IMR-90 (cell line): ENCODE results near the gene RGPD5. TPM values are rescaled to one million over a fixed set of nuclear protein-coding genes. Genes with fewer than 3 reads are reported as not detected.
"Not testable (repeated sequence)": the region's sequence is repeated elsewhere in the genome, so short reads cannot be mapped to it uniquely, and the experiment has no call there.

Experiments
- ATAC-seq: fragments of 200-7000 bp; cut with Tn5 transposase; 2 replicates; pipeline ENCODE4 v1.9.1; 2020; ENCODE audit warnings: low read depth, mild to moderate bottlenecking, moderate library complexity
- BruUV-seq: library from RNA; stranded (reverse); fragments of 400-500 nt; replicated peaks from 2 replicates; lab custom pipeline; 2021; lab: Mats Ljungman, UMichigan
- CTCF ChIA-PET: fragments of 300-600 bp; formaldehyde crosslinking; extraction: SDS; loops from one replicate; lab custom pipeline; 2021; ENCODE audit warnings: antibody characterized with exemption; lab: Yijun Ruan, JAX
- POLR2A ChIA-PET: fragments of 300-600 bp; sonication (Branson Sonifier 250); formaldehyde crosslinking; loops from one replicate; lab custom pipeline; 2022; ENCODE audit warnings: antibody characterized with exemption; ENCODE audit not compliant: unreplicated experiment; lab: Charles Lee
- DNase-seq: peaks from one replicate; pipeline ENCODE4 v3.0.0; 2013
- H2AFZ ChIP-seq: replicated peaks from 2 replicates; pipeline ENCODE3; 2013; ENCODE audit warnings: low read length, mild to moderate bottlenecking; ENCODE audit not compliant: poor library complexity
- H2AK5ac ChIP-seq: 2 replicates; pipeline ENCODE4 v1.6.1; 2013; ENCODE audit warnings: low read depth, low read length, inconsistent platforms
- H2AK9ac ChIP-seq: replicated peaks from 2 replicates; pipeline ENCODE3; 2013; ENCODE audit warnings: mild to moderate bottlenecking, low read depth, low read length, moderate library complexity; ENCODE audit not compliant: poor library complexity
- H2BK120ac ChIP-seq: 2 replicates; pipeline ENCODE4 v1.6.1; 2013; ENCODE audit warnings: low read depth, low read length, inconsistent platforms
- H2BK15ac ChIP-seq: 3 replicates; pipeline ENCODE4 v1.6.1; 2013; ENCODE audit warnings: low read depth, low read length, inconsistent platforms
- H2BK20ac ChIP-seq: 2 replicates; pipeline ENCODE4 v1.6.1; 2013; ENCODE audit warnings: low read depth, mild to moderate bottlenecking, inconsistent platforms, low read length, moderate library complexity
- H2BK5ac ChIP-seq: 2 replicates; pipeline ENCODE4 v1.6.1; 2013; ENCODE audit warnings: mild to moderate bottlenecking, low read depth, low read length, inconsistent platforms; ENCODE audit not compliant: poor library complexity, severe bottlenecking
- H3K14ac ChIP-seq: replicated peaks from 2 replicates; pipeline ENCODE4 v1.6.1; 2013; ENCODE audit warnings: low read depth, low read length, inconsistent platforms
- H3K18ac ChIP-seq: 2 replicates; pipeline ENCODE4 v1.6.1; 2013; ENCODE audit warnings: low read depth, low read length, control low read depth
- H3K23ac ChIP-seq: 2 replicates; pipeline ENCODE4 v1.6.1; 2013; ENCODE audit warnings: low read depth, low read length, inconsistent platforms
- H3K27ac ChIP-seq: 2 replicates; pipeline ENCODE4 v1.5.1; 2013; ENCODE audit warnings: mild to moderate bottlenecking, control low read depth, low read length; ENCODE audit not compliant: insufficient read depth
- H3K27me3 ChIP-seq: 2 replicates; pipeline ENCODE4 v1.6.1; 2013; ENCODE audit warnings: low read length; ENCODE audit not compliant: control insufficient read depth, insufficient read depth
- H3K36me3 ChIP-seq: 2 replicates; pipeline ENCODE4 v1.6.1; 2013; ENCODE audit warnings: low read length, mixed read lengths; ENCODE audit not compliant: control insufficient read depth, insufficient read depth
- H3K4ac ChIP-seq: 2 replicates; pipeline ENCODE4 v1.6.1; 2013; ENCODE audit warnings: low read depth, low read length, inconsistent platforms
- H3K4me1 ChIP-seq: 2 replicates; pipeline ENCODE4 v1.6.1; 2013; ENCODE audit warnings: low read length, mixed read lengths; ENCODE audit not compliant: control insufficient read depth, insufficient read depth
- H3K4me2 ChIP-seq: 2 replicates; pipeline ENCODE4 v1.6.1; 2013; ENCODE audit warnings: low read depth, mild to moderate bottlenecking, control low read depth, low read length, moderate library complexity
- H3K4me3 ChIP-seq: 2 replicates; pipeline ENCODE4 v1.5.1; 2013; ENCODE audit warnings: low read depth, mild to moderate bottlenecking, control low read depth, low read length, moderate library complexity; ENCODE audit not compliant: insufficient read depth
- H3K56ac ChIP-seq: 2 replicates; pipeline ENCODE4 v1.6.1; 2013; ENCODE audit warnings: low read length, inconsistent platforms; ENCODE audit not compliant: insufficient read depth; ENCODE audit errors: extremely low read depth
- H3K79me1 ChIP-seq, 2 experiments: 2 replicates each; pipeline ENCODE4 v1.6.1; 2013; ENCODE audit warnings: low read length in 2 of 2, inconsistent platforms in 1 of 2, low read depth in 1 of 2
- H3K9ac ChIP-seq: 2 replicates; pipeline ENCODE4 v1.6.1; 2013; ENCODE audit warnings: low read depth, low read length, control low read depth
- H3K9me1 ChIP-seq: 2 replicates; pipeline ENCODE4 v1.6.1; 2013; ENCODE audit warnings: low read length, inconsistent platforms; ENCODE audit not compliant: insufficient read depth
- H3K9me3 ChIP-seq: 2 replicates; pipeline ENCODE4 v1.6.1; 2013; ENCODE audit warnings: low read length; ENCODE audit not compliant: control insufficient read depth, insufficient read depth
- H4K20me1 ChIP-seq: 2 replicates; pipeline ENCODE4 v1.6.1; 2013; ENCODE audit warnings: low read length, inconsistent platforms; ENCODE audit not compliant: insufficient read depth
- H4K5ac ChIP-seq: 2 replicates; pipeline ENCODE4 v1.6.1; 2013; ENCODE audit warnings: mild to moderate bottlenecking, low read depth, low read length, control low read depth
- H4K8ac ChIP-seq, 2 experiments: 2 replicates each; pipeline ENCODE4 v1.6.1; 2013; ENCODE audit warnings: low read depth in 2 of 2, low read length in 2 of 2, control low read depth in 1 of 2, inconsistent platforms in 1 of 2
- H4K91ac ChIP-seq: 2 replicates; pipeline ENCODE4 v1.6.1; 2013; ENCODE audit warnings: low read depth, low read length, inconsistent platforms; ENCODE audit not compliant: insufficient read depth
- WGBS, 2 experiments: methylation state at CpG; one replicate each; pipeline versions ENCODE4 v1.1.5 to v1.1.7; 2013; ENCODE audit warnings: missing lambda C conversion rate in 2 of 2; ENCODE audit not compliant: insufficient read length in 1 of 2; ENCODE audit errors: extremely low coverage in 2 of 2; 5-methylcytosine and 5-hydroxymethylcytosine counted together
- dilution Hi-C: fragments of 300-500 bp; cut with HindIII; formaldehyde crosslinking; loops from one replicate; pipeline ENCODE4 v1.14.3; 2018; ENCODE audit warnings: low sequenced_read_pairs; ENCODE audit not compliant: unreplicated experiment
- in situ Hi-C: fragments of 300-500 bp; cut with MboI; formaldehyde crosslinking; loops from 3 replicates; pipeline ENCODE4 v1.14.3; 2019; ENCODE audit warnings: low sequenced_read_pairs, inconsistent platforms, mixed read lengths
- intact Hi-C: fragments of 100-400 bp; cut with micrococcal nuclease; formaldehyde crosslinking; loops from 2 replicates; pipeline ENCODE4 v1.10.0; 2022
- polyA plus RNA-seq, 3 experiments: library from polyadenylated mRNA; depleted of rRNA; stranded (reverse); fragments of >200 nt; gene quantifications; 2 replicates each; pipeline ENCODE4 v1.2.3, GENCODE V29; 2012; ENCODE audit warnings: low replicate concordance in 1 of 3
- total RNA-seq: library from RNA; depleted of rRNA; stranded (reverse); fragments of >200 nt; gene quantifications from 2 replicates; pipeline ENCODE4 v1.2.3, GENCODE V29; 2012

The RGPD5 gene
- total and polyA plus RNA-seq, 2 of the 4 experiments (the other 2 are of a cell fraction): 2.5 to 14.3 TPM

DNA sequence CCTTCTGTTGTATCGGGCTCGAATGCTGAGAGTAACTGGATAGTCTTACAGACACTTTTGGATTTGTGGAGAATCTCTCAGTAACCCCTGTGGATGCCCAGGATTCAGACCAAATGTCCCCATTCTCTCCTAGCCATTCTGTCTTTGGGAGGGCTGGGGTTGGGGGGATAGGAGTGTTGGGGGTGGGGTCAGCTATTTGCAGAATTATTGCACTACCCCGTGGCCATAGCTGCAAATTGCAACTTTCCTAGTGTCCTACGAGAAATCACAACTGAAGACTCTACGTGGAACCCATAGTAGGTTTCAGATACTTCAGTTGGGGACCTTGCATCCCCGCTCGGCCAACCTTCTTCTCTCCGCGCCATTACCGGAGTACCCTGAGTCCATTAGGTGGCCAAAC is 25.2 kb upstream of the RGPD5 start:
- no CpG with 5 or more reads among the region's 10 CpGs for WGBS, 2 experiments
- DNase-seq, in situ Hi-C loops, H2BK15ac ChIP-seq, H3K56ac ChIP-seq, H4K20me1 ChIP-seq, H3K14ac ChIP-seq, intact Hi-C loops, H3K9me3 ChIP-seq, H3K27me3 ChIP-seq, H2BK20ac ChIP-seq, H3K79me1 ChIP-seq, H3K9ac ChIP-seq, H4K8ac ChIP-seq, H3K4me3 ChIP-seq, H3K36me3 ChIP-seq, H4K91ac ChIP-seq, H2BK5ac ChIP-seq, H3K4ac ChIP-seq, H3K23ac ChIP-seq, dilution Hi-C loops, H3K9me1 ChIP-seq, H2AK9ac ChIP-seq, H3K27ac ChIP-seq, H3K4me2 ChIP-seq, CTCF ChIA-PET, H2BK120ac ChIP-seq, H4K5ac ChIP-seq, H3K4me1 ChIP-seq, H2AK5ac ChIP-seq, H3K18ac ChIP-seq, H2AFZ ChIP-seq, BruUV-seq, POLR2A ChIA-PET, ATAC-seq: not testable (repeated sequence)

DNA sequence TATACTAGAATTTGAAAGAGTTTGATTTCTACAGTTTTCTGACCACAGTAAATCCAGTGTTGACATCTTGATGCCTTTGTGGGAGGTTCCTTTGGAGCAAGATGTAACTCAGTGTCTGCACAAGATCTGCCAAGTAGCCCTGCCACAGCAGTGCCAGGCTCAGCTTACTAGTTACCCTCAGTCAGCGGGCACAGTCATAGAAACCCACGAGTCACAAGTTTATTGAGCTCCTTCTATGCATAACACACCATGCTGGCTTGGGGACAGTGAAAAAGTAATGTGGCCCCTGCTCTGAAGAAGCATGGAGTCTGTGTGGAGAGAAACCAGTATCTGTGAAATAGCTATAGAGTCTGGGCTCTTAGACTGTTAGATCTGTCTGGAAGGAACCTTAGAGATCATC is 15.0 kb upstream of the RGPD5 start:
- H3K27ac ChIP-seq, H2BK5ac ChIP-seq, H2AFZ ChIP-seq, H2BK15ac ChIP-seq, H3K4me2 ChIP-seq, H3K23ac ChIP-seq, DNase-seq, H3K9ac ChIP-seq, H3K4ac ChIP-seq, dilution Hi-C loops, intact Hi-C loops, H3K18ac ChIP-seq, H3K14ac ChIP-seq, H3K9me1 ChIP-seq, H2BK20ac ChIP-seq, BruUV-seq, H2AK9ac ChIP-seq, in situ Hi-C loops, H3K79me1 ChIP-seq, POLR2A ChIA-PET, H2BK120ac ChIP-seq, H3K36me3 ChIP-seq, H3K4me3 ChIP-seq, CTCF ChIA-PET, H4K8ac ChIP-seq, H4K5ac ChIP-seq, H4K91ac ChIP-seq, H3K4me1 ChIP-seq, H4K20me1 ChIP-seq, H3K27me3 ChIP-seq, H3K56ac ChIP-seq, H3K9me3 ChIP-seq, H2AK5ac ChIP-seq: not testable (repeated sequence)
- WGBS, 2 experiments: no CpG with 5 or more reads among the region's 2 CpGs
- ATAC-seq: peak; percentile 60
